Kidney (tissue), 14 donors: ENCODE data around the gene CRTAC1. TPM values are rescaled to one million over a fixed set of nuclear protein-coding genes. Genes with fewer than 3 reads are reported as not detected.

Source experiments
- DNase-seq, 5 donors: peaks; one replicate each; pipeline ENCODE4 v3.0.0-alpha.2; 2013 to 2020
- FAIRE-seq: peaks from 2 replicates; lab custom pipeline; 2012; peaks lifted over from hg19 to GRCh38; lab: Jason Lieb, UNC
- H3K27ac ChIP-seq, 2 donors: one replicate each; pipeline ENCODE4 v1.7.0; 2013; ENCODE audit warnings: low read depth in 2 of 2, low read length in 2 of 2, inconsistent platforms in 1 of 2
- H3K27me3 ChIP-seq: one replicate; pipeline ENCODE4 v1.7.1; 2013; ENCODE audit warnings: low read length, inconsistent platforms; ENCODE audit not compliant: control insufficient read depth, insufficient read depth
- H3K36me3 ChIP-seq, 3 donors: one replicate each; pipeline versions ENCODE4 v1.7.0 to v1.7.1; 2013; ENCODE audit warnings: low read length in 3 of 3, control low read depth in 1 of 3, inconsistent platforms in 1 of 3; ENCODE audit not compliant: insufficient read depth in 3 of 3, control insufficient read depth in 2 of 3
- H3K4me1 ChIP-seq, 3 donors: one replicate each; pipeline versions ENCODE4 v1.7.0 to v1.7.1; 2013; ENCODE audit warnings: low read length in 3 of 3, inconsistent platforms in 1 of 3, low read depth in 1 of 3; ENCODE audit not compliant: control insufficient read depth in 2 of 3, insufficient read depth in 2 of 3
- H3K4me3 ChIP-seq, 3 donors: one replicate each; pipeline versions ENCODE4 v1.7.0 to v1.8.1; 2013; ENCODE audit warnings: low read length in 3 of 3, control low read depth in 1 of 3, inconsistent platforms in 1 of 3
- H3K9ac ChIP-seq, 3 donors: one replicate each; pipeline versions ENCODE4 v1.7.0 to v1.7.1; 2013; ENCODE audit warnings: low read length in 3 of 3, control low read depth in 1 of 3, inconsistent platforms in 1 of 3
- H3K9me3 ChIP-seq, 3 donors: one replicate each; pipeline versions ENCODE4 v1.7.0 to v1.7.1; 2013; ENCODE audit warnings: low read length in 3 of 3, control low read depth in 1 of 3, inconsistent platforms in 1 of 3; ENCODE audit not compliant: control insufficient read depth in 2 of 3, insufficient read depth in 1 of 3
- CTCF ChIP-seq: IDR thresholded peaks from 3 replicates; pipeline ENCODE4 v1.5.1; 2012; ENCODE audit warnings: mild to moderate bottlenecking, moderate library complexity, borderline replicate concordance; ENCODE audit not compliant: insufficient read depth; ENCODE audit errors: extremely low read depth
- intact Hi-C: fragments of 100-400 bp; cut with DNase I; formaldehyde crosslinking; loops from one replicate; pipeline ENCODE4 v1.11.1; 2022
- polyA plus RNA-seq: library from polyadenylated mRNA; stranded (reverse); fragments of 350-450 nt; fragmentation: Illumina TruSeq; extraction: RNeasy Lipid Tissue Mini Kit (QIAGEN cat#74804); gene quantifications from one replicate; pipeline ENCODE4 v1.2.3, GENCODE V29; 2014; ENCODE audit warnings: low read depth, low replicate concordance; ENCODE audit not compliant: insufficient read depth
- total RNA-seq: library from RNA; stranded (reverse); fragmentation: NEBNext Ultra II Directional; extraction: Animal tissue kit (Norgen Biotek cat#: 25700); gene quantifications from one replicate; pipeline ENCODE4 v1.2.1, GENCODE V29; 2021
- donor health status: control.
- donor health status: control.
- donor health status: control.
- donor health status: control.
- donor health status: control.
- donor health status: DM: yes; HTN: yes; CAD: no.
- donor health status: Normal renal cell carcinoma (clear cell type).

CRTAC1 gene
- total and polyA plus RNA-seq, 2 donors from 2014 or later, result 6.1 to 7.2 TPM

GRCh38 chr10:97891497-97892167 lies 138.8 kb downstream of the CRTAC1 start:
- intact Hi-C loops, result no loop called here

GRCh38 chr10:97889461-97890265 lies 140.8 kb downstream of the CRTAC1 start:
- Histone ChIP-seq H3K9ac (no peak overlapping the region), H3K27ac (peak overlapping the region in 1 of 2 donors; percentile 60), H3K4me1 (peaks cover 0 to 4% (median 0%) of the 10 kb centered on the region in 3 donors), H3K4me3 (no peak overlapping the region), H3K36me3 (no peaks in the 10 kb centered on the region), H3K9me3 (no peaks in the 10 kb centered on the region), H3K27me3 (no peaks in the 10 kb centered on the region)
- intact Hi-C loops, result no loop called here
- FAIRE-seq, result no peak
- peak; percentile 82 to 96 (median 85) for DNase-seq
- no peak for TF ChIP-seq CTCF

More at GRCh38 chr10:97891497-97892167, 138.8 kb downstream of the CRTAC1 start:
- Histone ChIP-seq H3K9ac (no peak overlapping the region), H3K27ac (no peak overlapping the region), H3K4me3 (no peak overlapping the region), H3K36me3 (no peaks in the 10 kb centered on the region), H3K27me3 (no peaks in the 10 kb centered on the region), H3K4me1 (peaks cover 0 to 4% (median 0%) of the 10 kb centered on the region in 3 donors), H3K9me3 (no peaks in the 10 kb centered on the region)
- no peak for TF ChIP-seq CTCF
- FAIRE-seq (no peak), DNase-seq (peak in 1 of 5 donors; percentile 43)

GRCh38 chr10:97888641-97889262 lies 141.7 kb downstream of the CRTAC1 start:
- no peak for FAIRE-seq
- peak; percentile 43 to 94 (median 68) for DNase-seq
- Histone ChIP-seq H3K4me1 (peaks cover 0 to 4% (median 0%) of the 10 kb centered on the region in 3 donors), H3K36me3 (no peaks in the 10 kb centered on the region), H3K9me3 (no peaks in the 10 kb centered on the region), H3K27ac (peak overlapping the region in 1 of 2 donors; percentile 60), H3K27me3 (no peaks in the 10 kb centered on the region), H3K4me3 (no peak overlapping the region), H3K9ac (no peak overlapping the region)
- TF ChIP-seq CTCF, result no peak
- intact Hi-C loops, result no loop called here
